Right renal cortex interstitium (tissue), 3 donors: ENCODE measurements around the gene SMARCA4. TPM values are rescaled to one million over a fixed set of nuclear protein-coding genes. Genes with fewer than 3 reads are reported as not detected.
A peak's percentile ranks its signal among the peaks of the same experiment; 100 is the strongest.
"Not testable (repeated sequence)": the region's sequence is repeated elsewhere in the genome, so short reads cannot be mapped to it uniquely, and the experiment has no call there.

Source experiments
- DNase-seq, 3 donors: peaks; one replicate each; pipeline ENCODE4 v3.0.0-alpha.2; 2013; ENCODE audit warnings: low read depth in 3 of 3, low spot score in 2 of 3
- polyA plus RNA-seq, 3 donors: library from polyadenylated mRNA; unstranded; fragments of 120-200 nt; gene quantifications; one replicate each; pipeline ENCODE4 v1.2.1, GENCODE V29; 2013; ENCODE audit not compliant: insufficient read length in 3 of 3

SMARCA4 gene
- polyA plus RNA-seq, 3 donors: 141 to 145 (median 143) TPM

DNA sequence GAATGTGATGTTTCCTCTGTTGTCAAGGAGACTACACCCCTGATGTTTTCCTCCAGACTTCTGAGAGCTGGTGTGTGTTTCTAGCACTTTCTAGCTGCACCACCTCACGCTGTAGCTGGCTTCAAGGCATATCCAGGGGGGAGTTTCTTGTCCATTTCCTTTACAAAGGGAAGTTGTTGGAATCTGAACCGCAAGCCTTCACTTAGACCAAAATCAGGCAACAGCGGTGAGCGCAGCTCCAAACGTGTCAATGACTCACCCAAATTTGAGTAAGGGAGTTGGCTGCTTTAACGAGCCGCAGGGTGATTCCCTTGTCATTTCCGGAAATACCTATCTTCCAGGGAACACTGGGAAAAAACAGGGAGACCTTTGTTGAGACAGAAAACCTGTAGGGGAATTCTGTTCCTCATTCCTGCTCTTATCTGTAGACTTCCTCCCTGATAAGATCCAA, 130.9 kb downstream of the SMARCA4 start:
- peak in 1 of 3 donors; percentile 24 for DNase-seq

DNA sequence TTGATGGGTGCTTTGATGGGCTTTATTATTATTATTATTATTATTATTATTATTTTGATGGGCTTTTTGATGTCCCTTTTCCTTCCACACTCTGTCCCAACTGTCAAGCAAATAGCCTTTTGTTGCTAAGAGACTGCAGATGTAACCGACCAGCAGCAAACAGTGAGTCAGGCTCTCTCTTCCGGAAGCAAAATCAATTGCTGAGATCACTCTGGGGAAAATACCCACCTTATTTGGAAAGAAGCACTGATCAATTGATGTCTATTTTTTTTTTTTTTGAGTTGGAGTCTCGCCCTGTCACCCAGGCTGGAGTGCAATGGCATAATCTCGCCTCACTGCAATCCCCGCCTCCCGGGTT, 131.3 kb downstream of the SMARCA4 start:
- DNase-seq: no peak

- DNase-seq: no peak
Measured at GRCh38 chr19:11093689-11094238, 132.9 kb downstream of the SMARCA4 start.

DNA sequence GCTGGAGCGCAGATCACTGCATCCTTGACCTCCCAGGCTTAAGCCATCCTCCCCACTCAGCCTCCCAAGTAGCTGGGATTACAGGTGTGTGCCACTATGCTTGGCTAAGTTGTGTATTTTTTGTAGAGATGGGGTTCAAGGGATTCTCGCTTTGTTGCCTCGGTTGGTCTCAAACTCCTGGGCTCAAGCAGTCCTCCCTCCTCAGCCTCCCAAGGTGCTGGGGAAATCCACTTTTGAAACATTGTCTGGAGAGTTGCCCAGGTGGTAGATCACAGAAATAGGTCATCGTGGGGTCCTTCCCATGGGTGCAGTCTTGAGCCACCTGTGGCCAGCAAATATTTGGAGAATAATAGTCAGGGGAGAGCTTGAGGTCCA, 133.7 kb downstream of the SMARCA4 start:
- DNase-seq: no peak

GRCh38 chr19:11096210-11096841, 135.5 kb downstream of the SMARCA4 start:
- DNase-seq: no peak

GRCh38 chr19:11097367-11097766, 136.5 kb downstream of the SMARCA4 start:
- not testable (repeated sequence) for DNase-seq

DNA sequence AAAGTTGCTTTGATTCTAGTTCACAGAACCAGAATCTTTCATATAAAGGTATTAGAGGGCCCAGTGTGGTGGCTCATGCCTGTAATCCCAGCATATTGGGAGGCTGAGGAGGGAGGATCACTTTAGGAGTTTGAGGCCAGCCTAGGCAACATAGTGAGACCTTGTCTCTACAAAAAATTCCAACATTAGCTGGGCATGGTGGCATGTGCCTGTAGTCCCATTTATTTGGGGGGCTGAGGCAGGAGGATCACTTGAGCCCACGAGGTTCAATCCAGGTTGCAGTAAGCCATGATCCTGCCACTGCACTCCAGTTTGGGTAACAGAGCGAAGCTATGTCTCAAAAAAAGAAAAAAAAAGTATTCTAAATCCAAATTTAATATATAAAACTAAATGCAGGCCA, 137.5 kb downstream of the SMARCA4 start:
- no peak for DNase-seq

- DNase-seq: no peak
Measured at GRCh38 chr19:11098861-11099260, 138.0 kb downstream of the SMARCA4 start.

- no peak for DNase-seq
Measured at GRCh38 chr19:11100049-11100448, 139.2 kb downstream of the SMARCA4 start.

DNA sequence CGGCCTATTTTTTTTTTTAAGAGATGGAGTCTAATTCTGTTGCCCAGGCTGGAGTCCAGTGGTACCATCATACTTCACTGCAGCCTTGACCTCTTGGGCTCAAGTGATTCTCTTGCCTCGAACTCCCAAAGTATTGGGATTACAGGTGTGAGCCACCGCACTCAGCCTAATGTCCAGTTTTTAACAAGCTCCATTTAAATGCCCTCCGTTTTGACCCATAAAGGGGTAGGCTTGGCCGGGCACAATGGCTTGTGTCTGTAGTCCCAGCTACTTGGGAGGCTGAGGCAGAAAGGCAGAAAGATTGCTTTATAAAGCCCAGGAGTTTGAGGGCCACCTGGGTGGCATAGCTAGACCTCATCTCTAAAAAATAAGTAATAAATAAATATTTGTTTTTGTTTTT, 140.2 kb downstream of the SMARCA4 start:
- DNase-seq: no peak

- DNase-seq: no peak
Measured at GRCh38 chr19:11102944-11103343, 142.1 kb downstream of the SMARCA4 start.

GRCh38 chr19:11103667-11104066, 142.8 kb downstream of the SMARCA4 start:
- DNase-seq: not testable (repeated sequence)

DNA sequence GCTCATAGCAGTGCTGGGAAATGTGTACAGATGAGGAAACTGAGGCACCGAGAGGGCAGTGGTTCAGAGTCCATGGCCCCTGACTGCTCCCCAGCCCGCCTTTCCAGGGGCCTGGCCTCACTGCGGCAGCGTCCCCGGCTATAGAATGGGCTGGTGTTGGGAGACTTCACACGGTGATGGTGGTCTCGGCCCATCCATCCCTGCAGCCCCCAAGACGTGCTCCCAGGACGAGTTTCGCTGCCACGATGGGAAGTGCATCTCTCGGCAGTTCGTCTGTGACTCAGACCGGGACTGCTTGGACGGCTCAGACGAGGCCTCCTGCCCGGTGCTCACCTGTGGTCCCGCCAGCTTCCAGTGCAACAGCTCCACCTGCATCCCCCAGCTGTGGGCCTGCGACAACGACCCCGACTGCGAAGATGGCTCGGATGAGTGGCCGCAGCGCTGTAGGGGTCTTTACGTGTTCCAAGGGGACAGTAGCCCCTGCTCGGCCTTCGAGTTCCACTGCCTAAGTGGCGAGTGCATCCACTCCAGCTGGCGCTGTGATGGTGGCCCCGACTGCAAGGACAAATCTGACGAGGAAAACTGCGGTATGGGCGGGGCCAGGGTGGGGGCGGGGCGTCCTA, 144.3 kb downstream of the SMARCA4 start:
- no peak for DNase-seq

- no peak for DNase-seq
Measured at GRCh38 chr19:11106477-11106876, 145.6 kb downstream of the SMARCA4 start.

DNA sequence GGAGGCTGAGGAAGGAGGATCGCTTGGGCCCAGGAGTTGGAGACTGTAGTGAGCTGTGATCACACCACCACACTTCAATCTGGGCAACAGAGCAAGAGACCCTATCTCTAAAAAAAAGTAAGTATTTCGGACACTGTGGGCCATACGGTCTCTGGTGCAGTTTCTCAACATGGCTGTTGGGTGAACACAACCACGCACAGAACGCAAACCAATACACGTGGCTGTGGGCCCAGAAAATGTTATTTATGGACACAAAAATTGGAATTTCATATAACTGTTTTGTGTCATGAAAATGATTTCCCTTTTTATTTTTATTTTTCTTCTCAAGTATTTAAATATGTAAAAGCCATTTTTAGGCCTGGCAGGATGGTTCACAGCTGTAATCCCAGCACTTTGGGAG, 147.9 kb downstream of the SMARCA4 start:
- DNase-seq: no peak

DNA sequence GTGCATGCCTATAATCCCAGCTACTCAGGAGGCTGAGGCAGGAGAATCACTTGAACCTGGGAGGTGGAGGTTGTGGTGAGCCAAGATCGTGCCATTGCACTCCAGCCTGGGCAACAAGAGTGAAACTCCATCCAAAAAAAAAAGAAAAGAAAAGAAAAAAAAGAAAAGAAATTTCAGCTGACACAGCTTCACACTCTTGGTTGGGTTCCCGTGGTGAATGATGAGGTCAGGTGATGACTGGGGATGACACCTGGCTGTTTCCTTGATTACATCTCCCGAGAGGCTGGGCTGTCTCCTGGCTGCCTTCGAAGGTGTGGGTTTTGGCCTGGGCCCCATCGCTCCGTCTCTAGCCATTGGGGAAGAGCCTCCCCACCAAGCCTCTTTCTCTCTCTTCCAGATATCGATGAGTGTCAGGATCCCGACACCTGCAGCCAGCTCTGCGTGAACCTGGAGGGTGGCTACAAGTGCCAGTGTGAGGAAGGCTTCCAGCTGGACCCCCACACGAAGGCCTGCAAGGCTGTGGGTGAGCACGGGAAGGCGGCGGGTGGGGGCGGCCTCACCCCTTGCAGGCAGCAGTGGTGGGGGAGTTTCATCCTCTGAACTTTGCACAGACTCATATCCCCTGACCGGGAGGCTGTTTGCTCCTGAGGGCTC, 150.4 kb downstream of the SMARCA4 start:
- DNase-seq: no peak

DNA sequence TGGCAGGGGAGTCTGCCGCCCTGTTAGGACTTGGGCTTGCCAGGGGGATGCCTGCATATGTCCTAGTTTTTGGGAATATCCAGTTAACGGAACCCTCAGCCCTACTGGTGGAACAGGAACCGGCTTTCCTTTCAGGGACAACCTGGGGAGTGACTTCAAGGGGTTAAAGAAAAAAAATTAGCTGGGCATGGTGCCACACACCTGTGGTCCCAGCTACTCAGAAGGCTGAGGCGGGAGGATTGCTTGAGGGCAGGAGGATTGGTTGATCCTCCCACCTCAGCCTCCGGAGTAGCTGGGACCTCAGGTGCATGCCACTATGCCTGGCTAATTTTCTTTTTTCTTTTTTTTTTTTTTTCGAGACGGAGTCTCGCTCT, 150.9 kb downstream of the SMARCA4 start:
- DNase-seq: no peak

Other genes starting within 250 kb of the SMARCA4 start
- gene DNM2, start 243.0 kb upstream of the SMARCA4 start, polyA plus RNA-seq: 100 to 1,000 TPM; 119 to 129 (median 126) TPM
- 10 to 100 TPM; 55.6 to 60.8 (median 56.9) TPM for gene TMED1, start 124.8 kb upstream of the SMARCA4 start, polyA plus RNA-seq
- gene C19orf38, start 112.6 kb upstream of the SMARCA4 start, polyA plus RNA-seq: 1 to 10 TPM; 1.6 to 1.8 (median 1.7) TPM
- 10 to 100 TPM; 37.2 to 46.1 (median 37.6) TPM for gene CARM1, start 89.5 kb upstream of the SMARCA4 start, polyA plus RNA-seq
- 10 to 100 TPM; 32.7 to 38.3 (median 36.9) TPM for gene YIPF2, start 32.4 kb upstream of the SMARCA4 start, polyA plus RNA-seq
- gene TIMM29, start 32.2 kb upstream of the SMARCA4 start, polyA plus RNA-seq: 10 to 100 TPM; 21.5 to 24.7 (median 21.7) TPM
- 10 to 100 TPM; 19.9 to 24.8 (median 23.3) TPM for gene LDLR, start 128.4 kb downstream of the SMARCA4 start, polyA plus RNA-seq
- gene SPC24, start 194.8 kb downstream of the SMARCA4 start, polyA plus RNA-seq: 10 to 100 TPM; 12.8 to 17.1 (median 14.6) TPM
- gene KANK2, start 236.5 kb downstream of the SMARCA4 start, polyA plus RNA-seq: 100 to 1,000 TPM; 114 to 117 (median 116) TPM